HG02759 (cell line): Measurements from ENCODE around the gene ARG2.

Source experiments
- ATAC-seq: cut with Tn5 transposase; IDR thresholded peaks from one replicate; pipeline ENCODE4 v1.9.1; 2021; ENCODE audit warnings: mild to moderate bottlenecking, moderate library complexity; ENCODE audit not compliant: unreplicated experiment

Gene ARG2

GRCh38 chr14:67675219-67675582 is 55.5 kb downstream of the ARG2 start:
- no peak for ATAC-seq

- no peak for ATAC-seq
Observed at GRCh38 chr14:67679006-67679405, 59.3 kb downstream of the ARG2 start.

- ATAC-seq, result peak; percentile 98
Observed at GRCh38 chr14:67680121-67680602, 60.4 kb downstream of the ARG2 start.

GRCh38 chr14:67680941-67681340 is 61.2 kb downstream of the ARG2 start:
- no peak for ATAC-seq

GRCh38 chr14:67683842-67684241 is 64.1 kb downstream of the ARG2 start:
- ATAC-seq, result no peak

GRCh38 chr14:67690011-67690410 is 70.3 kb downstream of the ARG2 start:
- ATAC-seq, result no peak

- peak; percentile 91 for ATAC-seq
Observed at GRCh38 chr14:67694791-67695393, 75.2 kb downstream of the ARG2 start.

GRCh38 chr14:67695394-67695949 is 75.8 kb downstream of the ARG2 start, which contains the start of gene RDH11:
RDH11 (minus strand) TSS chr14:67695764; CDS start chr14:67695703, 61 bp downstream.
- ATAC-seq, result peak; percentile 86

GRCh38 chr14:67697006-67697405 is 77.3 kb downstream of the ARG2 start:
- ATAC-seq, result no peak

- no peak for ATAC-seq
Observed at GRCh38 chr14:67698179-67698578, 78.5 kb downstream of the ARG2 start.
